Dermis microvascular lymphatic vessel endothelial cell (primary cell): ENCODE measurements around the gene HOXA13. TPM values are rescaled to one million over a fixed set of nuclear protein-coding genes. Genes with fewer than 3 reads are reported as not detected.

Experiments
- DNase-seq, 2 donors: peaks; one replicate each; pipeline versions ENCODE4 v3.0.0 to v3.0.0-alpha.2; 2010; ENCODE audit warnings: low read depth in 2 of 2
- total RNA-seq: library from RNA; depleted of rRNA; stranded (reverse); fragments of >200 nt; gene quantifications from 2 replicates; pipeline ENCODE4 v1.2.1, GENCODE V29; 2014

The HOXA13 gene
- total RNA-seq, 1 donor from 2014 or later = not detected

DNA sequence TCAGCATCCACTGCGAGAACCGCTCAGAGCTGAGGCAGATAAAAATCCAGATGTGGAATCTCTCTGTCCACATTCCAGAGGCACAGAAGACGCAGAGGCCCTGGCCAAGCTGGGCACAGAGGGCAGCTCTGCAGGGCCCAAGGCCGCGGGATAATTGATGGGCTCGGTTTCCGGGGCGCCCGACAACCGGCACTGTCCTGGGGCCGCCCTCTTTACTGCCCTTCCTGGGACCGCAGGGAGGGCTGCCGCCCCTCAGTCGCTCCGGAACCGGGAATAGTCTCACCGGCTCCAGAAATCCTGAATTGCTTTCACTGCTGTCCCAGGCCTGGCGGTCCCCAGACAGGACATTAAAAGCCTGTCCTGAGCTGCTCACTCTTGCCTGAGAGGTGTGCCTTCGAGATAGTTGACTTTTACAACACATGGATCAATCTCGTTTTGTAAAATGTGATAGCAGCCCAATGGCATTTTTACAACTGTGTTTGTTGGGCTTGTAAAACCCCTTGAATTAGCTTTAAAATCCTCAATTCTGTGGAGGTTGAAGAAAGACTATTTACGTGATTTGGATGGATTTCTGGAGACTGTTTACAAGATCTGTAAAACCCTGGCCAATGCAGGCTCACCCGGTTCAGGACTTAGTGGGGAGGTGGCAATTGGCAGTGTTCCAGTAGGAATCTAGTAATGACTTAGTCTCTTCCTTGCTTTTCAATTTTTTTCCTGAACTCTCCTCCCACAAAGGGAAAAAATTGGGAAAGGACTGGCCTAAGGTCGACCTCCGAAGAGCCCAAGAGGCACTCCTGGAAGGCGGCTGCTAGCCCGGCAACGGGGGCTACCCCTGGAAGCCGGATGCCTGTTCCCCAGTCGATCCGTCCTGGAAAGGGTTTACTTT, 50.9 kb downstream of the HOXA13 start:
- peak in 1 of 2 donors; percentile 53 for DNase-seq

DNA sequence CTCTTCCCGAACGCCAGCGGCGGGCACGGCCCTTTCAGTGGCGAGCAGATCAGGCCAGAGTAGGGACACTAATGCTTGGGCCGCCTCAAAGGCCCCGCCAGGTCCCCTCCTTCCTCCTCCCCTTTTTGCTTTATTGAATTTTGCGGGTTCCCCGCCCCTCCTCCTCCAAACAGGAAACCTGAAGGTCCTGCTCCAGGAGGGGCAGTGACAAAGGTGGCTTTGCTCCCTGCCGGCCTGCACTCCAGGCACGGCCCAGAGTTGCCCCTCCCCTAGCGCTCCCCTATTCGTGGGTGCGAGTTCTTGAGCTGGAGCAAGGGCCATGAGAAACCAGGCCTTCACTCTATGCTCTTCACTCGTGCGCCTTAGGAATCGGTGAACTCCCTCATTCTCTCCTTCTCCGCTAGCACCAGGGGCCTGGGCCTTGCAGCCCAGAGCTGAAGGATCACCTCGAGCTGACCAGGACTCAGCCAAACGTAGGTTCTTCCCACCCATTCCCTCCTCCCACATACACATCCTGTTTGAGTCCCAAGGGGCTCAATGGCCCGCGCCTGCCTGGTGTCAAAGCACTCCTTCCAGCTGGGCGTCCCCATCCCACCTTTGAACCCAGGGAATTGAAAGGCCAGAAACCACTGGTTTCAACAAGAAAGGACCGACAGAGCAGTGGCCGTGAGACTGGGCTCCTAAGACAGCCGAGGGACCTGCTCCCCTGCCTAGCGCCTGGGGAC, 51.7 kb downstream of the HOXA13 start:
- DNase-seq = peak in 1 of 2 donors; percentile 45

DNA sequence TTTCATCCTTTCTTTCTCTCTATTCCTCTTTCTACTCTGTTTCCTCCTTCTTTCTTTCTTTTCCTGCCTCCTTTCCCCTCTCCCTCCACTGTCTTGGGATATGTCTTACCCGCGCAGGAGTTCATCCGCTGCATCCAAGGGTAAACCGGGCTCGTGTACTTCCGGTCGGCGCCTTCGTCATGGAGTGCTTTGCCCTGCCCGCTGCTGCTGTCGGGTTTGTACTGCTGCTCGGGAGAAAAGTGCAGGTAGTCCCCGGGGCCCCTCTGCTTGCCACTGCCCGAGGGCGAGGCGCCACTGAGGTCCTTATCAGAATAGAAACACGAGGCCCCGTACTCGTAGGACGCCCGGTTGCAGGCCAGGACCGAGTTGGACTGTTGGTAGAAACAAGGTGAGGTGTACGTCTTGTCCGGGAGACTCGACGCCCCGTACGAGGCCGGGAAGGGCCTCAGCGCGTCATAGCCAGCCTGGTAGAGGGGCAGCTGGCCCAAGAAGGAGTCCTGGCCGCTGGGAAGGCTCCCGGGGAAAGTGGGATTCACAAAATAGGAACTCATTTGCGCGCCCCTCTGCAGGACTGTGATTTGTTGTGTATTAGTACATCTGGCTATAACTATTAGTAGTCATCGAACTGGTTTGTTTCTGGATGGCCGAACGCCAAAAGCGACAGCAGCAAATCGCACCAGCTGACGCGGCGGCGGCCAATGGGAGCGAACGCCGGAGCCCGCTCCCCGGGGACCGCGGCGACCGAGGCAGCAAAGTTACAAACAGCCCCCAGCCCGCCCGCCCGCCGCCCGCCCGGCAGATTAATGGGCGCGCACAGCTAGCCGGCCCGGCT, 52.5 kb downstream of the HOXA13 start, which contains the start of gene HOXA6:
TSS of gene HOXA6 (minus strand) at position 576 of the 832 bp plus-strand sequence. CDS start at position 551, 25 bp downstream.
- peak in 1 of 2 donors; percentile 62 for DNase-seq

DNA sequence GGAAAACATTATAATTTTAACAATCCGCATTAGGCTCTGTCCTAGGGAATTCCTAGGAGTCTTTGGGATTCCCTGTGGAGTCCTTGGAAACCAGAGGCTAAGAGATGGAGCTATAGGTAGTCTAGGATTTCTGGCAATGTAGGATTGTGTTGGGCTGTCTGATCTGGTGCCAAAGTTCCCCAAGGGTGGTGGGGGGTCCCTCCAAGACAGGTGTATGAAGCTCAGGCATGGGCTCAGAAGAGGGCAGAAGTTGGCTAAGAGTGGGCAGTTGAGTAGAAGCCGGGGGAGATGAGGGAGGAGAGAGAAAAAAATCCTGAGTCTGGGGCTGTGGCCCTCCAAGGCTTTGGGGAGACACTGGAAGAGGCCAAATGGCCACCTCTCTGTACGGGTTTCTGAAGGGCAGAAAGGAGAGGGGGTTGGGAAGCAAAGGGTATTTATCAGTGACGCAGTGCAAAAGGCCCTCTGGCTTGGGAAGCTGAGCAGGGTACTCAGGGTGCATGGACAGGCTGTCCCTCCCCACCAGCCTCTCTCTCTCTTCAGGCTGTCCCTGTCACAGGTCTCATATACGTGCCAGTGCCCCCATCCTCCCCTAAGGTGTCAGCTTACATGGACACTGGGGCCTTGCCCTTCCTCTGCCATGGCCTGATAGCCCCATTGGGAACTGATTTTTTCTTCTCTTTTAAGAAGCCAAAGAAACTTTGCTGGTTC, 53.2 kb downstream of the HOXA13 start:
- no peak for DNase-seq

DNA sequence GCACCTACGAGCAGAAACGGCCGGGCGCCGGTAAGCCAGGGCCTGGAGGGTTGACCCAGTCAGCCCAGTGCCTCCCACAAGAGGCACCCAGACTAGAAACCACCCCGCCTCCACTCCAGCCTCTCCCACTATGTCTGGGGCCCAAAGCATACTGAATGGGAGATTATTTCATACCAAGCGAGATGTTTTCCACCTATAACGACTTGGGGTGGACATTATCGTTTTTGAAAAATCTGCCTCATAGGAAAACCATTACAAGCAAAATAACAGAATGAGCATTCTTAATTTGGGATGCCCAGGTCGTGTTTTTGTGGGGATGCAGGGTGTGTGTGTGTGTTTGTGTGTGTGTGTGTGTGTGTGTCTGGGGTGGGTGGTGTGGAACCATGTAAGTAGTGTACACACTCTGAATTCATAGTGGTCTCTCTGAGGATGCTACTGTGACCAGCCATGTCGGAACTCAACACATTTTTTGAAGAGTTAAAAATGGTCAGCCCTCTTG, 53.9 kb downstream of the HOXA13 start:
- no peak for DNase-seq

DNA sequence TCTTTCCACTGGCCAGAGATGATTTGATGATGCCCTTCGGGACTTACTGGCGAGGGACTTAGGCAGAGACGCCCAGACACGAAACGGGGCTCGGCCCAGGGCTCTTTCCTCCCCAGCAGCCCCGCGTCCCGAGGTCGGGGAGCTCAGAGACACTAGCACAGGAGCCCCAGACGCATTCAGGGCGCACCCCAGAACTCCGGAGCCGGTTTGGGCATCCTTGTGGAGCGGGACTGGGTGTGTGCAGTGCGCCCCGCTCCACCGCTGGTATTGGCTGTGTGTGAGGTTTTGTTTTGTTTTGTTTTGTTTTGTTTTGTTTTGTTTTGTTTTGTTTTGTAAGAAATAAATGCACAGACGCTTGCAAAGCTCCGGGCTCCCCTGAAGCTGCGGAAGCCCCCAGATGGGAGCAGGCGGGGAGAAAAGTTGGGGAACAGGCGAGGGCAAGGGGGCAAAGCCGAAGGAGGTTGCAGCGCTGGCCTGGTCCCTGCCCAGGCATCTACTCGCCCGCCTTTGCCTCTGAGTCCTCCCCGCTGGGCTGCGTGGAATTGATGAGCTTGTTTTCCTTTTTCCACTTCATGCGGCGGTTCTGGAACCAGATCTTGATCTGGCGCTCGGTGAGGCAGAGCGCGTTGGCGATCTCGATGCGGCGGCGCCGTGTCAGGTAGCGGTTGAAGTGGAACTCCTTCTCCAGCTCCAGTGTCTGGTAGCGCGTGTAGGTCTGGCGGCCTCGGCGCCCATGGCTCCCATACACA, 54.6 kb downstream of the HOXA13 start:
- no peak for DNase-seq

DNA sequence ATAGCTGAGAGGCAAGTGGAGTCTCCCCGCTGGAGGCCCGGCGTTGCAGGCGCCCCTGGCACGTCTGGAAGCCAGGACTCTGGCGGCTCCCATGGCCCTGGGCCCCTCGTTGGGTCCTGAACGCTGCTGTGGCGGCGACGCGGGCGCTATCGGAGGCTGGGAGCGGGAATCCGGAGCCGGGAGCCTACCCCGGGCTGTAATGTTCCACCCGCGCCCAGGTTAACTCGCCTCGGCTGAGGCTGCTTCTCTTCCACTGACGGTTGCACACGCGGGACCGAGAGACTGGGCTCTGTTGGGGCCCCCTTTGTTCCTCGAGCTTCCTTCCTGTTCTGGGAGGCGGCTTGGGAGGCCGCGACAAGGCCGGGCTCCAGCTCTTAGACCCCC, 55.1 kb downstream of the HOXA13 start:
- DNase-seq = no peak

Other genes with a start within 250 kb of the HOXA13 start
- gene HOXA1, start 104.1 kb downstream of the HOXA13 start, total RNA-seq = 0.51 and 1.0 TPM in 2 replicates
- gene HOXA2, start 97.4 kb downstream of the HOXA13 start, total RNA-seq = 0.25 and 0.39 TPM in 2 replicates
- 0.51 TPM in 2 replicates for gene HOXA4, start 69.3 kb downstream of the HOXA13 start, total RNA-seq
- gene HOXA5, start 56.4 kb downstream of the HOXA13 start, total RNA-seq = 4.1 and 5.3 TPM in 2 replicates
- gene HOXA6, start 52.3 kb downstream of the HOXA13 start, total RNA-seq = 1.9 and 3.2 TPM in 2 replicates
- 3.0 and 3.7 TPM in 2 replicates for gene HOXA3, start 47.5 kb downstream of the HOXA13 start, total RNA-seq
- 1.0 and 2.0 TPM in 2 replicates for gene HOXA7, start 43.4 kb downstream of the HOXA13 start, total RNA-seq
- 3.2 and 4.7 TPM in 2 replicates for gene HOXA9, start 34.6 kb downstream of the HOXA13 start, total RNA-seq
- gene HOXA10, start 25.8 kb downstream of the HOXA13 start, total RNA-seq = 0.90 and 2.3 TPM in 2 replicates
- 0.13 TPM in 2 replicates for gene HOXA11, start 14.9 kb downstream of the HOXA13 start, total RNA-seq
- gene EVX1, start 42.7 kb upstream of the HOXA13 start, total RNA-seq = not detected in 2 replicates